ENCODE data around the gene CHMP5.

Gene CHMP5

DNA sequence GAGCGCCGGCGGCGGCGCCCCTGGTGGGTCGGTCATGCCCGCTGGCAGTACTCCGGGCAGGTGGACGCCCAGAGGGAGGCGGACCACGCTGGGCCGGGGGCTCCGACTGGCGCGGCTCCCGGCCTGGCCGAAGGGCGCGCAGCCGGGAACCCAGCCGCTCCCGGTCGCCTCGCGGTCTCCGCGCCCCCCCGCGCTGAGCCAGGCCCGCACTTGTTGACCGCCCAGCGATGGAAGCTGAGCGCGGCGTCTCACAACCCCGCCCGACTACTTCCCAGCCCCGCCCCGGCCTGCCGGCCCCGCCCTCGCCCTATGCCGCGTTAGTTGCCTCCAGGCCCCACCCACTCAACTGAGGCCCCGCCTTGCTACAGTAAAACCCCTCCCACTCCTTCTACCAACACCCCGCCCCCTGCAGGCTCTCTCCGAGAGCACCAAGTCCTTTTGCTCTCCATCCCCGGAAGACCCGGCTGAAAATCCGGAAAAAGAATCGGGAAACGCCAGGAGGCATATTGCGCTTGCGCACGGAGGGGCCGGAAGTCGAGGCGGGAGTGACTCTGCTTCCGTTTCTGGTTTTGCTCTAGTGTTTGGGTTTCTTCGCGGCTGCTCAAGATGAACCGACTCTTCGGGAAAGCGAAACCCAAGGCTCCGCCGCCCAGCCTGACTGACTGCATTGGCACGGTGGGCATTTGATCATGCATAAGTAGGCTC is at the start of gene CHMP5, which contains the start of gene BAG1:
Gene CHMP5, plus strand, starts transcription at position 577 of the 705 bp plus-strand sequence. Its CDS starts 30 bp downstream, at position 607.
Gene BAG1, minus strand, starts transcription at position 236 of the 705 bp plus-strand sequence.
- Histone ChIP-seq H3K27ac (peak within 1 kb of the TSS; percentile 67), H3K27me3 (replicated peaks) (no peaks in the 10 kb centered on the region), H3K4me3 (ENCODE audit: low read depth, low read length) (peak within 1 kb of the TSS; percentile 99), H3K36me3 (replicated peaks) (peaks cover 40% of the 10 kb centered on the region)
- peak; percentile 99 for DNase-seq
- in situ Hi-C loops (cut with HindIII; ENCODE audit: low pct_ligation_motif_present, low sequenced_read_pairs), result no loop called here
- TF ChIP-seq, protein P1, sequence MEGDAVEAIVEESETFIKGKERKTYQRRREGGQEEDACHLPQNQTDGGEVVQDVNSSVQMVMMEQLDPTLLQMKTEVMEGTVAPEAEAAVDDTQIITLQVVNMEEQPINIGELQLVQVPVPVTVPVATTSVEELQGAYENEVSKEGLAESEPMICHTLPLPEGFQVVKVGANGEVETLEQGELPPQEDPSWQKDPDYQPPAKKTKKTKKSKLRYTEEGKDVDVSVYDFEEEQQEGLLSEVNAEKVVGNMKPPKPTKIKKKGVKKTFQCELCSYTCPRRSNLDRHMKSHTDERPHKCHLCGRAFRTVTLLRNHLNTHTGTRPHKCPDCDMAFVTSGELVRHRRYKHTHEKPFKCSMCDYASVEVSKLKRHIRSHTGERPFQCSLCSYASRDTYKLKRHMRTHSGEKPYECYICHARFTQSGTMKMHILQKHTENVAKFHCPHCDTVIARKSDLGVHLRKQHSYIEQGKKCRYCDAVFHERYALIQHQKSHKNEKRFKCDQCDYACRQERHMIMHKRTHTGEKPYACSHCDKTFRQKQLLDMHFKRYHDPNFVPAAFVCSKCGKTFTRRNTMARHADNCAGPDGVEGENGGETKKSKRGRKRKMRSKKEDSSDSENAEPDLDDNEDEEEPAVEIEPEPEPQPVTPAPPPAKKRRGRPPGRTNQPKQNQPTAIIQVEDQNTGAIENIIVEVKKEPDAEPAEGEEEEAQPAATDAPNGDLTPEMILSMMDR (IDR thresholded peaks at IDR 0.05; ENCODE audit: low read depth, low read length, missing control alignments), result peak; percentile 58

DNA sequence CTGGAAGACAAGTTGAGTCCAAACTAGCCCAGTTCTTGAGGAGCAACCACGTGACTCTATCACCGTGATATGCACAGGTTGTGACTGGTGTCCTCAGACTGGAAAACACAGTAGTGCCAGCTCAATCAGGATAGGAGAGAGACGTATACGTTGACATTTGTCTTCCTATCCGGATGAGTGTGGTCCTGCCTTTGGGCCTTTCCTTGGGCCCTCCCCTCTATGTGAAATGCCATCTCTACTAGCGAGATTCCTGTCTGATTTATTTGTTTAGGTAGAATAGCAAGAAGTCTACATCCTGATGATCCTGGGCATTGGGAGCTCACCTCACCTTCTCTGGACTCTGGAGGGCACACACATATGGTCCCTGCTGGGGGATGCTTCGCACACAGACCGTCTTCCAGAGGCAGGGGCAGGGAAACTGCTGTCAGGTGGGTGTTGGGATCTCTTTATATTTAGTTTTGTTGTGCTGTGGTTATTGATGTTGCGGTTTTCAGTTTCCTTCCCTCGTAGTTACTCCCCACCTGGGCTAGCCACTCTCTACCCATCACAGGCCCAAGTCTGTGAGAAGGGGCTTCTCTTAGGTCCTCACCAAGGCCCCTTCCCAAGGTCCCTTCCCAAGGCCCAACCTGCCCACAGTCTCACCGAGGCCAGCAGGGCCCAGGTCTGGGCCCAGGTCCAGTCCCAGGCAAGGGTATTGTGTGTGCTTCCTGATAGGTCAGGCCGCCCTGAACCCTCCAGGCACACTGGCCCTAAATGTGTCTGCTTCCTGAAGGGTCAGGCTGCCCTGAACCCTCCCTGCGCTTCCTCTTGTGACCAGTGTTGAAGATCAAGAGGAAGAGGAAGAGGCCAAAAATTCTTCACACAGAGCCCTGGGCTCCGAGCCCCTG is 43.9 kb upstream of the CHMP5 start:
- Histone ChIP-seq H3K27ac (no peak overlapping the region), H3K27me3 (replicated peaks) (no peaks in the 10 kb centered on the region), H3K36me3 (replicated peaks) (no peaks in the 10 kb centered on the region), H3K4me3 (ENCODE audit: low read depth, low read length) (no peak overlapping the region)
- in situ Hi-C loops (cut with HindIII; ENCODE audit: low pct_ligation_motif_present, low sequenced_read_pairs), result no loop called here
- no peak for DNase-seq
- TF ChIP-seq, protein P1 (IDR thresholded peaks at IDR 0.05; ENCODE audit: low read depth, low read length, missing control alignments), result no peak

DNA sequence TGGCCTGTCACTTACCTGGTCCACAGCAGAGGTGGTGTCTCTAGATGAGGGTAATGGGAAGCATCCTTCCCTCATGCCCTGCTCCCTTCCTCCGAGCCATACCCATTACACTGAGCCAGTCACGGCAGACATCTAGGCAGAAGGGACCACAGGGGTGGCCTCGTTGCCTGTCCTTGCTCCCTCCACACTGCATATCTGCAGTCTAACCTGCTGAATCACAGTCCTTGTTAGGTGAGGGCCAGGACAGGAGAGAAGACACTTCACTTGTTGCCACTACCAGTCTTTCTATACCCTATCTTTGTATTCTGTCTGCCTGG is 43.3 kb upstream of the CHMP5 start:
- no peak overlapping the region for H3K27ac ChIP-seq
- no peak overlapping the region for H3K4me3 ChIP-seq (ENCODE audit: low read depth, low read length)
- H3K27me3 ChIP-seq (replicated peaks), result no peaks in the 10 kb centered on the region
- no peaks in the 10 kb centered on the region for H3K36me3 ChIP-seq (replicated peaks)
- TF ChIP-seq, protein P1 (IDR thresholded peaks at IDR 0.05; ENCODE audit: low read depth, low read length, missing control alignments), result no peak
- no peak for DNase-seq
- in situ Hi-C loops (cut with HindIII; ENCODE audit: low pct_ligation_motif_present, low sequenced_read_pairs), result no loop called here

DNA sequence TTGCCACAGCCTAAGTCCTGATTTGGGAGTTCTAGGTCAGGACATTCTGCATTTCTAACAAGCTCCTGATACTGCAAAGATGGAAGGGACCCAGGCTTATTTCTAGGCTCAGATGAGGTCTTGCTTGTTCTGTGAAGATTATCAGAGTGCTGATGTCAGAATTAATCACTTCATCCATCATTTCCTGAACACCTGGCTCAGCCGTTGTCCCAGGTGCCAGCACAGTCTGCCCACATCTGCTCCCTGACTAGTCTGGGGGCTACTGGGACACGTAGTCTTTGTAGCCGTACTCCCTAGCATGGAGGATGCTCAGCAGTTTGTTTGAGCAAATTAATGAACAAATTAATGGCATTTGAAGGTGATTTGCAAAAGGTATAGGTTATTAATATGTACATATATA is 42.8 kb upstream of the CHMP5 start:
- TF ChIP-seq, protein P1 (IDR thresholded peaks at IDR 0.05; ENCODE audit: low read depth, low read length, missing control alignments), result no peak
- H3K36me3 ChIP-seq (replicated peaks), result no peaks in the 10 kb centered on the region
- in situ Hi-C loops (cut with HindIII; ENCODE audit: low pct_ligation_motif_present, low sequenced_read_pairs), result no loop called here
- DNase-seq, result no peak
- no peak overlapping the region for H3K4me3 ChIP-seq (ENCODE audit: low read depth, low read length)
- no peaks in the 10 kb centered on the region for H3K27me3 ChIP-seq (replicated peaks)
- no peak overlapping the region for H3K27ac ChIP-seq

DNA sequence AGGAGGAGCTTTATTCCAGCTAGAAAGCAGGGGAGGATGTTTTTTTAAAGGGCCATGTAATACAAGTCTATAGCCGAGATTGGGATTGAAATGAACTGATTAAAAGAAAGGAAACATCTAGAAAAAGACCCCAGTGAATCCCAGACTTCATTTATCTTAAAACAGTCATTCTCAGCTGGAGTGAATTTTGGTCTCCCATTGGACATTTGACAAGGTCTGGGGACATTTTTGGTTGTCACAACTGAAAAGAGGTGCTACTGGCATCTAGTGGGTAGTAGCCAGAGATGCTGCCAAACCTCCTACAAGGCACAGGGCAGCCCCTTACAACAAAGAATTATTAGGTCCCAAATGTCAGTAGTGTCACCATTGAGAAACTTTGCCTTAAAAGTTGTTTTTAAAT is 41.2 kb upstream of the CHMP5 start:
- DNase-seq, result no peak
- Histone ChIP-seq H3K27ac (no peak overlapping the region), H3K4me3 (ENCODE audit: low read depth, low read length) (no peak overlapping the region), H3K27me3 (replicated peaks) (no peaks in the 10 kb centered on the region), H3K36me3 (replicated peaks) (no peaks in the 10 kb centered on the region)
- in situ Hi-C loops (cut with HindIII; ENCODE audit: low pct_ligation_motif_present, low sequenced_read_pairs), result no loop called here
- TF ChIP-seq, protein P1 (IDR thresholded peaks at IDR 0.05; ENCODE audit: low read depth, low read length, missing control alignments), result peak; percentile 37

Data from brain microvascular endothelial cell (primary cell).